Activated CD4-positive, alpha-beta T cell treated with anti-CD3 and anti-CD28 coated beads, Interleukin-2, amount 50 U/mL, for 16 hours (primary cell): ENCODE measurements around the gene IGFBP2.

Experiments
- DNase-seq: peaks from one replicate; pipeline ENCODE4 v3.0.0-alpha.2; 2020

The IGFBP2 gene

GRCh38 chr2:216665717-216666116 lies 32.5 kb downstream of the IGFBP2 start:
- DNase-seq = no peak

- peak; percentile 74 for DNase-seq
These were observed 33.4 kb downstream of the IGFBP2 start for GRCh38 chr2:216666461-216667233.

GRCh38 chr2:216670266-216671080 lies 37.3 kb downstream of the IGFBP2 start:
- DNase-seq = no peak

- no peak for DNase-seq
These were observed 37.8 kb downstream of the IGFBP2 start for GRCh38 chr2:216671081-216671411.

- DNase-seq = no peak
These were observed 38.6 kb downstream of the IGFBP2 start for GRCh38 chr2:216671791-216672343.

GRCh38 chr2:216672466-216672865 lies 39.2 kb downstream of the IGFBP2 start:
- no peak for DNase-seq

GRCh38 chr2:216673021-216673420 lies 39.8 kb downstream of the IGFBP2 start:
- DNase-seq = no peak

GRCh38 chr2:216673609-216674008 lies 40.4 kb downstream of the IGFBP2 start:
- no peak for DNase-seq

- no peak for DNase-seq
These were observed 41.2 kb downstream of the IGFBP2 start for GRCh38 chr2:216674376-216674775.

GRCh38 chr2:216676630-216677029 lies 43.4 kb downstream of the IGFBP2 start:
- DNase-seq = no peak

GRCh38 chr2:216677439-216678097 lies 44.3 kb downstream of the IGFBP2 start:
- no peak for DNase-seq

- DNase-seq = no peak
These were observed 44.9 kb downstream of the IGFBP2 start for GRCh38 chr2:216678098-216678465.

GRCh38 chr2:216678813-216679657 lies 45.8 kb downstream of the IGFBP2 start:
- no peak for DNase-seq

GRCh38 chr2:216679658-216680024 lies 46.4 kb downstream of the IGFBP2 start:
- no peak for DNase-seq

GRCh38 chr2:216680951-216681629 lies 47.9 kb downstream of the IGFBP2 start:
- DNase-seq = no peak

GRCh38 chr2:216681683-216682082 lies 48.5 kb downstream of the IGFBP2 start:
- DNase-seq = no peak

- DNase-seq = no peak
These were observed 50.6 kb downstream of the IGFBP2 start for GRCh38 chr2:216683846-216684245.

- no peak for DNase-seq
These were observed 52.2 kb downstream of the IGFBP2 start for GRCh38 chr2:216685327-216685875.

GRCh38 chr2:216687111-216687510 lies 53.9 kb downstream of the IGFBP2 start:
- no peak for DNase-seq

- DNase-seq = peak; percentile 23
These were observed 54.4 kb downstream of the IGFBP2 start for GRCh38 chr2:216687646-216688045.

- DNase-seq = no peak
These were observed 55.6 kb downstream of the IGFBP2 start for GRCh38 chr2:216688731-216689340.
